WTC11 (cell line): ENCODE results near the gene C17orf50. TPM values are rescaled to one million over a fixed set of nuclear protein-coding genes. Genes with fewer than 3 reads are reported as not detected.

Source experiments
- ATAC-seq: fragments of 200-7000 bp; cut with Tn5 transposase; 2 replicates; pipeline ENCODE4 v1.10.0; 2021; ENCODE audit warnings: mild to moderate bottlenecking, moderate library complexity
- CTCF ChIA-PET: fragments of 300-600 bp; sonication (Branson Sonifier 250); formaldehyde crosslinking; loops from one replicate; lab custom pipeline; 2021; ENCODE audit warnings: antibody characterized with exemption; lab: Charles Lee
- POLR2A ChIA-PET: fragments of 350-600 bp; sonication (Branson Sonifier 250); formaldehyde crosslinking; loops from one replicate; lab custom pipeline; 2021; ENCODE audit warnings: antibody characterized with exemption; lab: Charles Lee
- DNase-seq: peaks from one replicate; pipeline ENCODE4 v3.0.0; 2021; ENCODE audit warnings: low spot score
- H3K27ac Mint-ChIP-seq: 2 replicates; pipeline ENCODE4 v1.8.0; 2021; ENCODE audit warnings: mixed read lengths
- H3K27me3 Mint-ChIP-seq: 2 replicates; pipeline ENCODE4 v1.8.0; 2021; ENCODE audit warnings: low read depth, mild to moderate bottlenecking, moderate library complexity, mixed read lengths
- H3K36me3 Mint-ChIP-seq: 2 replicates; pipeline ENCODE4 v1.8.0; 2021; ENCODE audit warnings: mixed read lengths
- H3K4me1 Mint-ChIP-seq: 2 replicates; pipeline ENCODE4 v1.8.0; 2022; ENCODE audit warnings: mixed read lengths
- H3K4me3 Mint-ChIP-seq: 2 replicates; pipeline ENCODE4 v1.8.0; 2021; ENCODE audit warnings: mild to moderate bottlenecking, moderate library complexity, mixed read lengths
- H3K9me3 Mint-ChIP-seq: 2 replicates; pipeline ENCODE4 v1.8.0; 2021; ENCODE audit warnings: mixed read lengths
- AR ChIP-seq: fragments of 250-450 bp; sonication (Bioruptor Pico); IDR thresholded peaks from 2 replicates; pipeline ENCODE4 v1.9.0; 2021; ENCODE audit warnings: mild to moderate bottlenecking
- ATF6 ChIP-seq: sonication (generic); formaldehyde crosslinking; IDR thresholded peaks from 2 replicates; pipeline ENCODE4 v1.8.1; 2023; ENCODE audit warnings: mild to moderate bottlenecking, missing genetic modification reagents
- CREB1 ChIP-seq: sonication (generic); formaldehyde crosslinking; IDR thresholded peaks from 2 replicates; pipeline ENCODE4 v1.8.0; 2023; ENCODE audit warnings: mild to moderate bottlenecking, missing genetic modification reagents
- CTCF ChIP-seq: fragments of 200-600 bp; IDR thresholded peaks from 2 replicates; pipeline ENCODE4 v1.8.0; 2022; ENCODE audit warnings: antibody characterized with exemption
- ERG ChIP-seq: fragments of 250-450 bp; sonication (Bioruptor Pico); IDR thresholded peaks from 2 replicates; pipeline ENCODE4 v1.8.0; 2021; ENCODE audit warnings: mild to moderate bottlenecking
- FOXK1 ChIP-seq: sonication (generic); formaldehyde crosslinking; IDR thresholded peaks from 2 replicates; pipeline ENCODE4 v1.8.0; 2022; ENCODE audit warnings: mild to moderate bottlenecking, moderate library complexity, missing genetic modification reagents
- FOXP1 ChIP-seq: sonication (generic); formaldehyde crosslinking; IDR thresholded peaks from 2 replicates; pipeline ENCODE4 v1.8.0; 2022; ENCODE audit warnings: missing genetic modification reagents, mild to moderate bottlenecking, moderate library complexity, borderline replicate concordance
- FOXP4 ChIP-seq: sonication (generic); formaldehyde crosslinking; IDR thresholded peaks from 2 replicates; pipeline ENCODE4 v1.8.0; 2022; ENCODE audit warnings: mild to moderate bottlenecking, missing genetic modification reagents
- IRF1 ChIP-seq: sonication (generic); formaldehyde crosslinking; IDR thresholded peaks from 2 replicates; pipeline ENCODE4 v1.8.0; 2023; ENCODE audit warnings: missing genetic modification reagents
- IRF2 ChIP-seq: sonication (generic); formaldehyde crosslinking; IDR thresholded peaks from 2 replicates; pipeline ENCODE4 v1.8.0; 2022; ENCODE audit warnings: low read depth, missing genetic modification reagents, borderline replicate concordance
- SMAD4 ChIP-seq: sonication (generic); formaldehyde crosslinking; IDR thresholded peaks from 2 replicates; pipeline ENCODE4 v1.8.0; 2022; ENCODE audit warnings: mild to moderate bottlenecking, missing genetic modification reagents
- SP1 ChIP-seq: sonication (generic); formaldehyde crosslinking; conservative IDR thresholded peaks from 2 replicates; pipeline ENCODE4 v1.8.1; 2022; ENCODE audit warnings: missing genetic modification reagents
- STAT6 ChIP-seq: sonication (generic); formaldehyde crosslinking; conservative IDR thresholded peaks from 2 replicates; pipeline ENCODE4 v1.8.1; 2023; ENCODE audit warnings: mild to moderate bottlenecking, low read depth, missing genetic modification reagents, moderate library complexity
- TEAD1 ChIP-seq: sonication (generic); formaldehyde crosslinking; IDR thresholded peaks from 2 replicates; pipeline ENCODE4 v1.8.0; 2022; ENCODE audit warnings: mild to moderate bottlenecking, missing genetic modification reagents
- USF2 ChIP-seq: sonication (generic); formaldehyde crosslinking; IDR thresholded peaks from 2 replicates; pipeline ENCODE4 v1.8.1; 2023; ENCODE audit warnings: mild to moderate bottlenecking, missing genetic modification reagents, moderate library complexity
- ZNF138 ChIP-seq: sonication (generic); formaldehyde crosslinking; conservative IDR thresholded peaks from 2 replicates; pipeline ENCODE4 v1.8.1; 2022; ENCODE audit warnings: mild to moderate bottlenecking, moderate library complexity, missing genetic modification reagents
- ZNF512 ChIP-seq: sonication (generic); formaldehyde crosslinking; IDR thresholded peaks from 2 replicates; pipeline ENCODE4 v1.8.1; 2022; ENCODE audit warnings: missing genetic modification reagents, borderline replicate concordance
- total RNA-seq: library from RNA; stranded (reverse); gene quantifications from 3 replicates; pipeline ENCODE4 v1.2.3, GENCODE V29; 2021

The C17orf50 gene
- total RNA-seq, 1 experiment from 2014 or later: 0.35 TPM

GRCh38 chr17:35795871-35796265 is 35.2 kb downstream of the C17orf50 start (continued):
- no peak for TF ChIP-seq AR (CRISPR knock-in tag)
- no peak for TF ChIP-seq CTCF

GRCh38 chr17:35796942-35797341 is 36.3 kb downstream of the C17orf50 start:
- Mint-ChIP-seq H3K27ac (no peak overlapping the region), H3K9me3 (no peaks in the 10 kb centered on the region), H3K4me3 (no peak overlapping the region), H3K27me3 (peaks cover 77% of the 10 kb centered on the region), H3K36me3 (no peaks in the 10 kb centered on the region), H3K4me1 (peaks cover 10% of the 10 kb centered on the region)
- ChIA-PET POLR2A (interaction anchor here (1.0 kb wide), 2 partner anchors 12 to 33 kb away, joined by 3 to 4 read pairs; partner anchors contain the start of gene TAF15), CTCF (interaction anchor here (1.5 to 6.3 kb wide), 3 partner anchors 7 to 33 kb away, joined by 4 to 53 read pairs (median 16); partner anchors contain the start of gene TAF15)
- ATAC-seq (no peak), DNase-seq (no peak)
- no peak for TF ChIP-seq IRF2
- no peak for TF ChIP-seq STAT6 (CRISPR knock-in tag)
- TF ChIP-seq SP1: no peak
- TF ChIP-seq ATF6: no peak
- TF ChIP-seq IRF1 (CRISPR knock-in tag): no peak
- TF ChIP-seq ERG: no peak
- TF ChIP-seq CREB1 (CRISPR knock-in tag): no peak
- no peak for TF ChIP-seq SMAD4 (CRISPR knock-in tag)
- TF ChIP-seq TEAD1 (CRISPR knock-in tag): no peak
- no peak for TF ChIP-seq FOXP4 (CRISPR knock-in tag)
- TF ChIP-seq ZNF512 (CRISPR knock-in tag): no peak
- TF ChIP-seq FOXP1 (CRISPR knock-in tag): no peak
- TF ChIP-seq FOXK1 (CRISPR knock-in tag): no peak
- TF ChIP-seq ZNF138 (CRISPR knock-in tag): no peak
- TF ChIP-seq USF2 (CRISPR knock-in tag): no peak
